Body of pancreas (tissue), 4 donors: ENCODE data around the gene OR11L1.

Experiments
- CTCF ChIP-seq, 7 experiments: fragments of 450-650 bp in 4 of 7; fragments of 200-600 bp in 3 of 7; sonication (generic) in 3 of 7; IDR thresholded peaks; one replicate each; pipeline ENCODE4 v1.5.1; 2016 to 2019; ENCODE audit warnings: antibody characterized with exemption in 7 of 7
- POLR2A ChIP-seq, 3 donors: fragments of 450-650 bp; IDR thresholded peaks; one replicate each; pipeline ENCODE4 v1.6.1; 2016; ENCODE audit warnings: antibody characterized with exemption in 3 of 3, mild to moderate bottlenecking in 2 of 3

- no peak for TF ChIP-seq POLR2A (IDR thresholded peaks at IDR 0.05)
- no peak for TF ChIP-seq CTCF (IDR thresholded peaks at IDR 0.05)
These were observed 3.5 kb upstream of the OR11L1 start for GRCh38 chr1:247845011-247845692.
